ENCODE results near the gene ARRDC2.
A peak's percentile ranks its signal among the peaks of the same experiment; 100 is the strongest.
"Not testable (repeated sequence)": the region's sequence is repeated elsewhere in the genome, so short reads cannot be mapped to it uniquely, and the experiment has no call there.

Gene ARRDC2
- long read RNA-seq, donor 1, partial matches to known transcripts = 0 of 1 reads
- long read RNA-seq, donor 1, other reads (novel, unspliced or antisense) = 0 of 1 reads
- long read RNA-seq, donor 2, partial matches to known transcripts = 0 of 1 reads
- long read RNA-seq, donor 2, other reads (novel, unspliced or antisense) = 0 of 1 reads
- long read RNA-seq, donor 3 = 0 reads
- long read RNA-seq, donor 4 = 0 reads
- long read RNA-seq, donor 5, partial matches to known transcripts = 0 of 2 reads
- long read RNA-seq, donor 5, other reads (novel, unspliced or antisense) = 0 of 2 reads
- long read RNA-seq, donor 6, partial matches to known transcripts = 0 of 1 reads
- long read RNA-seq, donor 6, other reads (novel, unspliced or antisense) = 0 of 1 reads
- long read RNA-seq, donor 7 = 0 reads
- long read RNA-seq, donor 8, partial matches to known transcripts = 0 of 3 reads
- long read RNA-seq, donor 8, other reads (novel, unspliced or antisense) = 0 of 3 reads

- DNase-seq = peak; percentile 93
Measured at GRCh38 chr19:18007917-18008673, at the start of gene ARRDC2. Gene ARRDC2 (plus strand): TSS chr19:18008170. CDS start chr19:18008311, 141 bp downstream.

GRCh38 chr19:17963936-17964691 lies 43.9 kb upstream of the ARRDC2 start:
- DNase-seq = no peak

- no peak for DNase-seq
Measured at GRCh38 chr19:17965370-17966128, 42.4 kb upstream of the ARRDC2 start.

- no peak for DNase-seq
Measured at GRCh38 chr19:17966129-17966483, 41.9 kb upstream of the ARRDC2 start.

- DNase-seq = no peak
Measured at GRCh38 chr19:17966550-17967256, 41.3 kb upstream of the ARRDC2 start, which contains the start of gene KCNN1. Gene KCNN1 (plus strand): TSS chr19:17967107. CDS start chr19:17973889, 6,782 bp downstream.

- DNase-seq = no peak
Measured at GRCh38 chr19:17967257-17968051, 40.5 kb upstream of the ARRDC2 start.

GRCh38 chr19:17968362-17968761 lies 39.6 kb upstream of the ARRDC2 start:
- no peak for DNase-seq

GRCh38 chr19:17969096-17969792 lies 38.7 kb upstream of the ARRDC2 start:
- DNase-seq = no peak

GRCh38 chr19:17972230-17972629 lies 35.7 kb upstream of the ARRDC2 start:
- no peak for DNase-seq

- no peak for DNase-seq
Measured at GRCh38 chr19:17973759-17974158, 34.2 kb upstream of the ARRDC2 start.

- DNase-seq = no peak
Measured at GRCh38 chr19:17974551-17974950, 33.4 kb upstream of the ARRDC2 start.

- no peak for DNase-seq
Measured at GRCh38 chr19:17975032-17975431, 32.9 kb upstream of the ARRDC2 start.

- DNase-seq = no peak
Measured at GRCh38 chr19:17977021-17977420, 30.9 kb upstream of the ARRDC2 start.

GRCh38 chr19:17977488-17977887 lies 30.5 kb upstream of the ARRDC2 start:
- DNase-seq = no peak

GRCh38 chr19:17981611-17982010 lies 26.4 kb upstream of the ARRDC2 start:
- DNase-seq = no peak

- no peak for DNase-seq
Measured at GRCh38 chr19:17982430-17982829, 25.5 kb upstream of the ARRDC2 start.

- no peak for DNase-seq
Measured at GRCh38 chr19:17985037-17985818, 22.7 kb upstream of the ARRDC2 start.

- not testable (repeated sequence) for DNase-seq
Measured at GRCh38 chr19:17986569-17986968, 21.4 kb upstream of the ARRDC2 start.

- DNase-seq = no peak
Measured at GRCh38 chr19:17988161-17988560, 19.8 kb upstream of the ARRDC2 start.

Measured in right kidney (tissue), 9 donors.